GM21526 (cell line): ENCODE results near the gene ATIC.

ENCODE experiments used
- ATAC-seq: cut with Tn5 transposase; IDR thresholded peaks from one replicate; pipeline ENCODE4 v1.9.1; 2021; ENCODE audit warnings: moderate library complexity; ENCODE audit not compliant: unreplicated experiment, low FRiP score

ATIC gene

GRCh38 chr2:215374642-215375466 is 63.0 kb downstream of the ATIC start:
- ATAC-seq: no peak

DNA sequence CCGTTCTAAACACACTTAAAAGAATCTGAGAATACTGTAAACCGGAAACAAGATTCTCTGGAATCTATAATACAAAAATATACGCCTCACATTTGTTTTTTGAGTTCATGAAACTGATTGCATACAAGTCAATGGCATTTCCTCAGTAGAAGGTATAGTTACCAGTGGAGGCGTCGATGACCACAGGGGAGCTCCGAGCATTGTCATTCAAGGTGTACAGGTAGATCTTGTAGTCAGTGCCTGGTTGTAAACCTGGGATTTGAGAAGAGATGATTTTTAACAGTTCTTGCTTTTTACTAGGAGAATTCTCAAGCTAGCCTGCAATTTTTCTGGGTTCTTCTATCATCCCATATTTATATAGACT is 63.6 kb downstream of the ATIC start:
- no peak for ATAC-seq

- no peak for ATAC-seq
Measured at GRCh38 chr2:215376103-215376780, 64.4 kb downstream of the ATIC start.

GRCh38 chr2:215377283-215377682 is 65.4 kb downstream of the ATIC start:
- no peak for ATAC-seq

- no peak for ATAC-seq
Measured at GRCh38 chr2:215378045-215378444, 66.2 kb downstream of the ATIC start.

DNA sequence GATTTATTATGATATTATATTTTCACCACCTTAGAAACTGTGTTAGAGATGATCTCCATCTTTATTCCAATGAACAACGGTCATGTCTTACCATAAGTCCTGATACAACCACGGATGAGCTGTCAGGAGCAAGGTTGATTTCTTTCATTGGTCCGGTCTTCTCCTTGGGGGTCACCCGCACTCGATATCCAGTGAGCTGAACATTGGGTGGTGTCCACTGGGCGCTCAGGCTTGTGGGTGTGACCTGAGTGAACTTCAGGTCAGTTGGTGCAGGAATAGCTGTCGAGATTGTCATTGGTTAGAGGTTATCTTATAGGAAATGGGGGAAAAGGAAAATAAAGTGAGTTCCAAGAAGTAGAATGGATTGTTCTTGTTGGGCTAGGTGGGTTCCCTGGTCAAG is 67.2 kb downstream of the ATIC start:
- no peak for ATAC-seq

DNA sequence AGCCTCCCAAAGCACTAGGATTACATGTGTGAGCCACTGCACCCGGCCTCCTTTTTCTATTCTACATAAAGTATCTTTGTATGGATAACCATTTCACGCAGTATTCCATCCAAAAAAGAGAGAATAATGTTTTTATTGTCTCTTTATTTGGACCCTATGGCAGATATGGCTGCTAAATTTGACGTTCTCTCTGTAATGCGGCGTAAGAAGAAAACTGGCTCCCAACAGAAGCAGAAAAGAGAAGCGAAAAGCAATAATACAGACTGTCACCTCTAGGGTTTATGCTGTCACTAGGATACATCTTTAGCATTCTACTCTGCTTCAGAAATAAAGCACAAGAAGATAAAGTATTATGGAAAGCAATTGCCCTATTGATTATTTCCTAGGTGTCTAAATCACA is 68.1 kb downstream of the ATIC start:
- ATAC-seq: no peak

GRCh38 chr2:215380699-215381098 is 68.8 kb downstream of the ATIC start:
- ATAC-seq: no peak

GRCh38 chr2:215382011-215382410 is 70.2 kb downstream of the ATIC start:
- ATAC-seq: no peak

GRCh38 chr2:215382480-215382879 is 70.6 kb downstream of the ATIC start:
- ATAC-seq: no peak

DNA sequence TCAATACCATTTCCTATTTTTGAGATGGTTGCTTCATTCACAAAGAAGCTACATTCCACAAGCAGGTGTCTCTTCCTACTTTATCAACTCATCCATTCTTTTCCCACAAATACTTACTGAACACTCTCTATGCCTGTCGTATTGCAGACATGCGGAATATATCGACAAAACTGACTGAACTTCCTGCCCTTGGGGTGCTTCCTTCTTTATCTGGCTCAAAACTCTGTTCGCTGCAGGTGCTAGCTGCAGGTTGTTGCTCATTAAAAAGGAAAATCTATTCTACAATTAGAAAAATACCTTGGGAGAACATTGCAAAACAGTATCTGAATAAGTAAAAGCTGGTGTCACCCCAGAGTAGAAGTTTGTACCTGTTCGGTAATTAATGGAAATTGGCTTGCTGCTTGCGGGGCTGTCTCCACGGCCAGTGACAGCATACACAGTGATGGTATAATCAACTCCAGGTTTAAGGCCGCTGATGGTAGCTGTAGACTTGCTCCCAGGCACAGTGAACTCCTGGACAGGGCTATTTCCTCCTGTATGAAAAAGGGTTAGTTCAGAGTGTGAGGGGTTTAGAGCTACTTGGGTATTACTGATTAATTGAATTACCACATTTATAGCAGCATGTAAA is 71.9 kb downstream of the ATIC start:
- ATAC-seq: no peak

GRCh38 chr2:215384710-215385109 is 72.9 kb downstream of the ATIC start:
- ATAC-seq: no peak

DNA sequence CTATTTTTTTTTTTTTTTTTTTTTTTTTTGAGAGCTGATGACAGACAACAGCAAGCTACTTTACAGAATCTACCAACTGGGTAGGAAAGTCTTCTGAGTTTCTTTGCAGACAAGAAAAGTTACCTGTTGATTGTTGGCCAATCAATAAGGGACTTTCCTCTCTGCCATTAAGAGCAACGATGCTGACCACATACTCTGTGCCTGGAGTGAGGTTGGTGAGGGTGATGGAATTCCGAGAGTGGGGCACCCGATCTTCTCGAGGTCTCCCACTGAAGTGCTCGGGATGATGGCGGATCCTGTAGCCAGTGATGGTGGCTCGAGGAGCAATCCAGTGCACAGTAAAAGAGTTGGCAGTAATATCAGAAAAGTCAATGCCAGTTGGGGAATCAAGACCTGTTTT is 74.7 kb downstream of the ATIC start:
- no peak for ATAC-seq

DNA sequence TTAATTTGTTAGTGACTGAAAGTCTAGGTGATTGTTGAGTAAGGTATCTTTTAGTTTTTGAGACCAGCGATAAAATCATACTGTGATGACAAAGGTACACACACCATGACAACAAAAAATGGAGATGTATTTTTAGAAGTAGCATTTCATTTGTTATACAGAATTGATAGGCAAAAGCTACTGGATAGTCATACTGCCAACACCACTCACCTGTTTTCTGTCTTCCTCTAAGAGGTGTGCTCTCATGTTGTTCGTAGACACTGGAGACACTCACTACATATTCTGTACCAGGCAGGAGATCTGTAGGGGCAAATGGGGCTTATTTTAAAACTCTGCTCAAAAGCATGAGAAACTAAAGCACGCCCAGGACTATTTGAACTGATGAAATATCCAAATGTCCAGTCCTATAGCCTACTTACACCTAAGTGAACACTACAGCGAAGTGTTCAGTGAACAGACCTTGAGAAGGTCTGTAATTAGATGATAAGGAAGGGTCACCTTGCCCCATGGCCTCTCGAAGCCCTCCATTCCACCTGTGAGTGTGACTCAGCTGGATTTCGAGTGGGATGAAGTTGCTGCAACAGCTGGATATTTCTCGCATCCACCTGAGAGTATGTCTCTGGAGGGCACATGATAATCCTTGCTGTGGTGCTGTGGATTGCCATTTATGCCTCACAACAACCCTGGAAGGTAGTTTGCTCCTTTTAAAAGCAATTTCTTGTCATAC is 76.3 kb downstream of the ATIC start:
- no peak for ATAC-seq

DNA sequence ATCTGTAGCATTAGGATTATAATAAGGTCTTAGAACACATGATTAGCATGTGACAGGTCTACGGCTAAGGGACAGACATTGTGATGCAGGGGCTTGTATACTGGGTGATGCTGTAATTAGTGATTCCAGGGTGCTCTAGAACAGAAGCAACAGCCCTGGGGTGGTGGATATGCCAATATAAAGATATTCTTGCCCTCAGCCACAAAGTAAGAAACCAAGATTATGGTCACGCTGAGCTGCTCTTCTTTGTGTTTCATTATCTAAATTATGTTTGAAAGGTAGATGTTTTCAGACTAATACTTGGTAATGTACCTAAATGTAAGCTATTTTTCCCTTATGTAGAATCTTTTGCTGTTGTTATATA is 78.7 kb downstream of the ATIC start:
- no peak for ATAC-seq

- no peak for ATAC-seq
Measured at GRCh38 chr2:215391531-215391930, 79.7 kb downstream of the ATIC start.

GRCh38 chr2:215392164-215392563 is 80.3 kb downstream of the ATIC start:
- no peak for ATAC-seq

DNA sequence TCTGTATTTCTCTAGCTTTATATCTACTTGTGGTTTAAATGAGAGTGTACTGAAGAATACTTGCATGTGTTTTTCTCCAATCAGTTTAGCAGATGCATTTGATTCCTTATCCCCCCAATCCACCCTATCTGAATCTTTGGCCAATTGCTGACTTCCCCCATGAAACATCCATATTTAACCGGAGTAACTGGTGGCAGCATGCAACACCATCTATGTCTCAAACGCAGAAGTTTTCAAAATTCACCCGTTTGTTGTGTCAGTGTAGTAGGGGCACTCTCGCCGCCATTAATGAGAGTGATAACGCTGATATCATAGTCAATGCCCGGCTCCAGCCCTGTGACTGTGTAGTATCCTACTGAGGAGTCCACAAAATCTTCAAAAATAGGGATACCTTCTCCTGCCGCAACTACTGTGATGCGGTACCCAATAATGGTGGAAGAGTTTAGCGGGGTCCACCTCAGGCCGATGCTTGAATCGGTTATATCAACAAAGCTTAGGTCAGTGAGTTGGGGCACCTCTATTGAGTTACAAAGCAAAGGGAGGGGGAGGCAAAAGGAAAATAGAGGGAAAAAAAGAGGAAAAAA is 80.9 kb downstream of the ATIC start:
- no peak for ATAC-seq

DNA sequence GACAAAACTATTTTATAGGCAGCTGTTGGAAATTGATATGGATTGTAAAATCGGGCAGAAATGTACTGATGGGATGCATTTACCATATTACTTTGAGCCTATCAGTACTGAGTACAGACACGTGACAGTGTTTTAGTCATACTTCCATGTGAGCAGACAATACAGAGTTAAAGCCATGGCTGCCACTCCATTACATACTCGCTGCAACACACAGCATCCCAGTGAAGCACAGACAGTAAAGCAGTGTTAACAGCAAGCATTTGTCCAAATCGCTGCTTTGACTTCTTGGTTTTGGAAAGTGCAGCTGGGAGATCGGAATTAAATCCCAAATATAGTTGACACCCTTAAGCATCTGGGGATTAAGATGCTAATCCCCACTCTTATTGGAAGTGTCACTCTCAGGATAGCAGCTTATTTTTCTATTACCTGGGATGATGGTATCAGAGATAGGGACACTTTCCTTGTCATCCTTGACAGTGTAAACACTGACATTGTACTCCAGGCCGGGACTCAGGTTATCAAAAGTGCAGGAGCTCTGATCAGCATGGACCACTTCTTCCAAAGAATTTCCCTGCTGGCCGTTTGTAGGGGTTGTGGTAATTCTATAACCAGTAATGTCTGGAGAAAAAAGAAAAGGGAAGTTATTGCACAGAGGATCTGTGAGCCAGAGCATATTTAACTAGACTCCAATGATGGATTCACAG is 82.4 kb downstream of the ATIC start:
- no peak for ATAC-seq
